IgD-negative memory B cell (primary cell): ENCODE results near the gene ANXA5. TPM values are rescaled to one million over a fixed set of nuclear protein-coding genes. Genes with fewer than 3 reads are reported as not detected.
A peak's percentile ranks its signal among the peaks of the same experiment; 100 is the strongest.

Experiments used
- H3K27ac Mint-ChIP-seq, 3 donors: one replicate each; pipeline ENCODE4 v1.8.0; 2020 to 2022; ENCODE audit warnings: mild to moderate bottlenecking in 3 of 3, mixed read lengths in 3 of 3, moderate library complexity in 1 of 3
- H3K27me3 Mint-ChIP-seq: one replicate; pipeline ENCODE4 v1.8.0; 2021; ENCODE audit warnings: mixed read lengths
- H3K36me3 Mint-ChIP-seq: one replicate; pipeline ENCODE4 v1.8.0; 2020; ENCODE audit warnings: mild to moderate bottlenecking, mixed read lengths
- H3K4me1 Mint-ChIP-seq, 3 donors: one replicate each; pipeline ENCODE4 v1.8.0; 2020 to 2022; ENCODE audit warnings: mixed read lengths in 3 of 3, mild to moderate bottlenecking in 1 of 3
- H3K4me3 Mint-ChIP-seq, 4 donors: one replicate each; pipeline ENCODE4 v1.8.0; 2020 to 2022; ENCODE audit warnings: mild to moderate bottlenecking in 4 of 4, mixed read lengths in 4 of 4, moderate library complexity in 3 of 4
- H3K9me3 Mint-ChIP-seq, 3 donors: one replicate each; pipeline ENCODE4 v1.8.0; 2020 to 2021; ENCODE audit warnings: mixed read lengths in 3 of 3, mild to moderate bottlenecking in 1 of 3
- polyA plus RNA-seq: library from polyadenylated mRNA; unstranded; fragments of 300-500 nt; fragmentation: Illumina TruSeq; gene quantifications from one replicate; pipeline ENCODE4 v1.2.3, GENCODE V29; 2021

The ANXA5 gene
- polyA plus RNA-seq, 1 donor from 2014 or later = 170 TPM

DNA sequence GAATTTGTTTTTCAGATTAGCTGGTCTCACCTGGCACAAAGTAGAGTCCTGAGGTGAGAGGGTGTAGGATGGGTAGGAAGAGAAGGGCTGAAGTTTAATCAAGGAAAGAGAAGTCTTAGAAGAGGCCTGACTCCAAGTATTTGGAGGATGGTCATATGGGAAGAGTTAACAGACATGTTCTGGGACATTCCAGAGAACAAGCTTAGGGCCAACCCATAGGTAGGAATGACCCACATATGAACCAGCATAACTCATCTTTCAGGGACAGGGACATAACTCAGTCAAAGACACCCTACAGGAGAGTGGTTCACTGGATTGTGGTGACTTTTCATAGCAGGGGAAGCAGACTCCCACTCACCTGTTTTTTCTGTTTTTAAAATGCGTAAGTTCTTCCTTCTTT lies 27.9 kb upstream of the ANXA5 start:
- H3K36me3 Mint-ChIP-seq = peaks cover 2% of the 10 kb centered on the region
- no peak overlapping the region for H3K27ac Mint-ChIP-seq
- peaks cover 0 to 2% (median 0%) of the 10 kb centered on the region in 3 donors for H3K4me1 Mint-ChIP-seq
- no peak overlapping the region for H3K4me3 Mint-ChIP-seq
- peaks cover 0 to under 1% (median 0%) of the 10 kb centered on the region in 3 donors for H3K9me3 Mint-ChIP-seq
- H3K27me3 Mint-ChIP-seq = no peaks in the 10 kb centered on the region

DNA sequence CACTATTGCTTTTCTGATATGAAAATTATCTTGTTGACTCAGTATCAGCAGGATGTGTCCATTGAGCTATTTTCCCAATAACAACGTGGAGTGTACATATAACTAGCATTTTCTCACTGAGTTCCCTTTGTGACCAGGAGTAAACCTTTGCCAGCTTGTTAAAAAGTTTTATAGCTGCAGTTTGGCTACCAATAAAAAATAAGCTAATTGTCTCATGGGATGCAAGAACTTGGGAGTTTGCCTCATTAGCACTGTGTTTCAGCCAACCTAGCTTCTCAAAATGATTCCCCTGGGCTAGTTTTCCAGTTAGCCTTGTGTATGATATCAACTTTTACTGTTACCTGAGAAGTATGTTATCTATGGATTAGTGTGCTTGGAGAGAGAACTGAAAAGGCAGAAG lies 24.9 kb upstream of the ANXA5 start:
- Mint-ChIP-seq H3K4me3 (no peak overlapping the region), H3K36me3 (peaks cover 2% of the 10 kb centered on the region), H3K4me1 (peaks cover 0 to 1% (median 0%) of the 10 kb centered on the region in 3 donors), H3K27me3 (peaks cover 2% of the 10 kb centered on the region), H3K9me3 (no peaks in the 10 kb centered on the region), H3K27ac (no peak overlapping the region)

DNA sequence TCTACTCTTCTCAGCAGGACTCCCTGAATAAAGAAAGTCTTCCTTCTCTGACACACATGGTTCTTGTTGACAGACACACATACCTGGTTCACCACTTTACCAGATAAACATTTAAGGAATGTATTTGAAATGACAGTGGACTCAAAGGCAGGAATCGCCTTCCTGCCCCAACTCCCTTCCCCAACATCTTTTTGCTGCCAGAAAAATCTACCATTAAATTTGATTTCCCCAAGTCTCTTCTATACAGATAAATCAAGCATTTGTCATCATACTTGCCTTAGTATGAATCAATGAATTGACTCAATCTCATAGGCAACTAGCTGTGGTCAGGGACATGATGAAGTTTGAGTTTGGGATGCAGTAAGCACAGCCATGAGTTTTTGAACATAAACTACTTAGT lies 23.3 kb upstream of the ANXA5 start:
- Mint-ChIP-seq H3K36me3 (peaks cover 2% of the 10 kb centered on the region), H3K9me3 (no peaks in the 10 kb centered on the region), H3K4me1 (no peaks in the 10 kb centered on the region), H3K27me3 (peaks cover 2% of the 10 kb centered on the region), H3K4me3 (no peak overlapping the region), H3K27ac (no peak overlapping the region)

DNA sequence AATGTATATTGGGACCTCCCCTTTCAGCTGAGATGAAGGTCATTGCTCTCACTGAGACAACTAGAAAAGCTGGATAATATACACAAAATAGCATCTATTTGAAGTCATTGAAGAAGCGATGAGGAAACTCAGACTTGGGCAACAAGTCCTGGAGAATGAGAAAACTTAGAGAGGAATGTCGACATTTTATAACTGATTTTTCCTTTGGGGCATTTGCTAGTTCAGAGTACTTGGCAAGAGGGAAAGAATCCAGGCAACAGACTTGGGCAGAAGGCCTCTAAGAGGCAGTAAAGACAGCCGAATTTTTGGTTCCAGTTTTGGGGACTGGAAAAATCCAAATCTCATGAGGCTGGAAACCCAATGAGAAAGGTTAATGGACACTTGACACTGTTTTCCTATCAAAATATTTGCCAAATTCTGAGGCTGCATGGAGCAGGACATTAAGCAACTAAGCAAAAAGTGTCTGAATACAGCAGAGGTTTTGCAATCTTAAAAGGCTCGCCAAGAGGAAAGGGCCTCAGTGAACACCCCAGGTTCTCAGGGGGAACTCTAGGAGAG lies 21.0 kb upstream of the ANXA5 start:
- H3K4me1 Mint-ChIP-seq = no peaks in the 10 kb centered on the region
- H3K4me3 Mint-ChIP-seq = no peak overlapping the region
- peaks cover 2% of the 10 kb centered on the region for H3K27me3 Mint-ChIP-seq
- peak overlapping the region in 1 of 3 donors; percentile 3 for H3K27ac Mint-ChIP-seq
- no peaks in the 10 kb centered on the region for H3K9me3 Mint-ChIP-seq
- H3K36me3 Mint-ChIP-seq = no peaks in the 10 kb centered on the region

DNA sequence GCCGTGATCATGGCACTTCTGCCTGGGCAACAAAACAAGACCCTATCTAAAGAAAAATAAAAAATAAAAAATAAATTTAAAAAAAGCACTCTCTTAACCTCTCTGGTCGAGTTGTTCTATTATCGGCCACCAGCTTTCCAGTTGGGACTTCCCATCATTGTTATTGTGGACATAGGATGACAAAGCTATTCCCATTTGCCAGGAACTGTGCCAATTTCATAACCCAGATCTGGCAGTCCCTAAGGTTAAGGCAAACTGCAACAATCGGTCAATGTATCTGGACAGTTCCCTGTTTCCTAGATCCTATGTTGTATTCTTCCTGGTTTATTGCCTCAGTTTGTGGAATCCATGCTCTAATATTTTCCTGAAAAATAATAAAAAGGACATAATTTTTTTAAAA lies 17.8 kb upstream of the ANXA5 start:
- no peaks in the 10 kb centered on the region for H3K36me3 Mint-ChIP-seq
- H3K4me3 Mint-ChIP-seq = no peak overlapping the region
- peaks cover 18% of the 10 kb centered on the region for H3K27me3 Mint-ChIP-seq
- H3K27ac Mint-ChIP-seq = no peak overlapping the region
- no peaks in the 10 kb centered on the region for H3K9me3 Mint-ChIP-seq
- H3K4me1 Mint-ChIP-seq = peaks cover 0 to 6% (median 0%) of the 10 kb centered on the region in 3 donors

DNA sequence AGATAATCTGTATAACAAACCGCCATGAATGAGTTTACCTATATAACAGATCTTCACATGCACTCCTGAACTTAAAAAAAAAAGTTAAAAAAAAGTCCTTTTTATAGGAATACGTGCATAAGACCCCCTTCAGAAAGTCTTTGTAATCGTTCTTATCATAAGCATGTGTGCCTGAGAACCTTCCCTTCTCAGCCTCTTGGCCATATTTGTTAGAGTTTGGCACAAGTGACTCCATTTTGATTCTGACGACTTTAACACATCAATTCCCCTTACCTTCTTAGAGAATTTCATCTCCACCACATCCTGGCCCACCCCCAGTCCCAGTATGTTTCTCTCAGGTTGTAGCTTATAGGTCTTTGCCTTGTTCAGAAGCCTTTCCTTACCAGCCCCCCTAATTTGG lies 16.0 kb upstream of the ANXA5 start:
- Mint-ChIP-seq H3K27me3 (peaks cover 29% of the 10 kb centered on the region), H3K36me3 (no peaks in the 10 kb centered on the region), H3K4me1 (peaks cover 0 to 6% (median 0%) of the 10 kb centered on the region in 3 donors), H3K9me3 (no peaks in the 10 kb centered on the region), H3K4me3 (no peak overlapping the region), H3K27ac (no peak overlapping the region)

DNA sequence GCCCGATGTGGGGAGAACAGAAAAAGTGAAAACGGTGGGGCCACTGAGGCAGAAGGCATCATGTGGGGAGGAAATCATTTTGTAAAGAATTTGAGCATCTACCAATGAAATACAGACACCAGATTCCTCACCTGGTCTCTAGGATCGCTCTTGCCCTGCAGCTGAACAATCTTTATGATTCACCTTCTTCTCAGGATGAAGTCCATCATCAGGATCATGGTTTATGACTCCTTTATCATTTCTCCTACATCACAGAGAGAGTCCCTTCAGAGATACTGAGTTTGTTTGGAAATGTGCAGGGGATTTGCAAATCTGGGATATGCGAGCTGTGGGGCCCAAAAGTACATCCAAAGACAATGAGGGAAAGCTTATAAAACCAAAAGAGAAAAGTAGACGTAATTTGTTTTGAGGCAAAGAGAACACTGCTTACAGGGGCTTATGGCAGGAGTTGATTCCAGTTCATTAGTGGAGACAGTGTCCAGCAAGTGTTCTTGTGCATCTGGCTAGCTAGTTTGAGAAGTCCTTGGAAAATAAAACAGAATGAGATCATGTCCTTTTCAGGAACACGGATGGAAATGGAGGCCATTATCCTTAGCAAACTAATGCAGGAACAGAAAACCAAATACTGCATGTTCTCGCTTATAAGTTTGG lies 15.3 kb upstream of the ANXA5 start:
- Mint-ChIP-seq H3K4me1 (peaks cover 0 to 6% (median 0%) of the 10 kb centered on the region in 3 donors), H3K36me3 (no peaks in the 10 kb centered on the region), H3K9me3 (no peaks in the 10 kb centered on the region), H3K4me3 (no peak overlapping the region), H3K27ac (no peak overlapping the region), H3K27me3 (peaks cover 31% of the 10 kb centered on the region)

DNA sequence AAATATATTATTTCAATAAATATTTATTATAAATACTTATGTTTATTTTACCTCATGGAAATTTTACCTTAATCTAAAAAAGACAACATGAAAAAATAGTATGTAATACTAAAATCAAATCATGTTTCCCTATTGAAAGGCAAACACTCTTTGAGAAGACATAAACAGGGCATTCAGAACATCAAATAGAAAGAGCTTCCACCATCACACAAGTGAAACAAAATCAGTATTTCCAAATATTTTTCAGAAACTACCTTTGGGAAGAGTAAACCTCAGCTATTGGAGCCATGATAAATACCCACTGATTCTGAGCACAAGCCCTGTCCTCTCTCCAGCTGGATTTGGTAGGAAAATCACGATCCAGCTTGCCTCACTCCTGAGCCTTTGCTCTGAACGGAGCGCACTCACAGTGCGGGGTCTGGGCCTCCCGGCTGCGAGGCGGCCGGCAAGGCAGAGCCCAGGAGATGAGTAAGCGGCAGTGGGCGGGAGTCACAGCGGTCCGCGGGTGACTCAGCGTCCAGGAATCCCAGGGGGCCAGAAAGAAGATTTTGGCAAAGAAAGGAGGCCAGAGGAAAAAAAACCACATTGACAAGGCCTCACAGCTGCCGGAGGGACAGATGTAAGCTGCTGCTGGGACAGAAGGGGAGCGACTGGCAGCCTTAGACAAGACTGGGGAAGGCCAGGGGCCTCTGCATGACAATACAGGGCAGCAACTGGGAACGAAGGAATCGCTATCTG lies 14.7 kb upstream of the ANXA5 start:
- Mint-ChIP-seq H3K4me1 (peaks cover 0 to 6% (median 0%) of the 10 kb centered on the region in 3 donors), H3K36me3 (no peaks in the 10 kb centered on the region), H3K27me3 (peaks cover 33% of the 10 kb centered on the region), H3K27ac (no peak overlapping the region), H3K4me3 (peak overlapping the region in 1 of 4 donors; percentile 28), H3K9me3 (no peaks in the 10 kb centered on the region)

DNA sequence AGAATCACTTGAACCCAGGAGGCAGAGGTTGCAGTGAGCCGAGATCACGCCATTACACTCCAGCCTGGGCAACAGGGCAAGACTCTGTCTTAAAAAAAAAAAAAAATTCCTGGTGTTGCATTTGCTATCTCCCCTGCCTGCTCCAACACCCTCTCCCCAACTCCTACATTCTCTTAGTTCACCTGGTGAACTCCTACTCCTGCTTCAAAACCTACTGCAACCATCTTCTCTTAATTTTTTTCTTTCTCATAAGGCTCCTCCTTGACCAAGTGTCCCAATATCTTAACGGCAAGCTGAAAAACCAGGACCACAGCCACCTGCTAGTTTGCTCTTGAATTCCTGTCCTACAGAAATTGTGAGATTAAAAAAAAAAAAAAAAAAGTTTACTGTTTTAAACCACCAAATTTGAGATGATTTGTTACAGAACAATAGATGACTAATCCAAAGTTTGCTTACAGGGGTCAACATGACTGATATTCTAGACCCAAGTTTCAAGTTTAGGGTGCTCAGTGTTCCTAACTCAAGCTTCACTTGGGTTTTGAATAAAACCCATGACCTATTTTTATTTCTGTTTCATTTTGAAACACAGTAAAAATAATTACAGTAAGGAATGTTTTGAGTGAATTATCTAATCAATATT lies 13.1 kb upstream of the ANXA5 start:
- peaks cover 33% of the 10 kb centered on the region for H3K27me3 Mint-ChIP-seq
- no peaks in the 10 kb centered on the region for H3K36me3 Mint-ChIP-seq
- no peaks in the 10 kb centered on the region for H3K9me3 Mint-ChIP-seq
- no peak overlapping the region for H3K27ac Mint-ChIP-seq
- peaks cover 0 to 6% (median 0%) of the 10 kb centered on the region in 3 donors for H3K4me1 Mint-ChIP-seq
- H3K4me3 Mint-ChIP-seq = no peak overlapping the region

DNA sequence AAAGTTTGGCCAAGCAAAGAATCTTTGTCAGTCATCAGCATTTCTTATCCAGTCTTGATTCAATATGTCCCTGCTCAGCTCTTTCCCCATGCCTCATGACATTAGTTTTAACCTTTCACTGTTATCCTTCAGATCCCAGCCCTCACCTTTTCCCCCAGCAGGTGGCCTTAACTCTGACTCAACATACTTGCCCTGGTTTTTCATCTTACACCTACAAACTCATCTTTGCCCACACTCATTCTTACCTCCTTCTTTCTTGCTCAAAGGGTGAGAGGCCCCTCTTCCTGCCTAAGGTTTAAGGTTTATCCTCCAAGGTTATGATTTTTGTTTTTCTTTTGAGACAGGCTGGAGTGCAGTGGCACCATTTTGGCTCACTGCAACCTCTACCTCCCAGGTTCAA lies 10.6 kb upstream of the ANXA5 start:
- Mint-ChIP-seq H3K4me3 (no peak overlapping the region), H3K4me1 (peaks cover 0 to 6% (median 0%) of the 10 kb centered on the region in 3 donors), H3K36me3 (no peaks in the 10 kb centered on the region), H3K9me3 (no peaks in the 10 kb centered on the region), H3K27ac (no peak overlapping the region), H3K27me3 (peaks cover 34% of the 10 kb centered on the region)

DNA sequence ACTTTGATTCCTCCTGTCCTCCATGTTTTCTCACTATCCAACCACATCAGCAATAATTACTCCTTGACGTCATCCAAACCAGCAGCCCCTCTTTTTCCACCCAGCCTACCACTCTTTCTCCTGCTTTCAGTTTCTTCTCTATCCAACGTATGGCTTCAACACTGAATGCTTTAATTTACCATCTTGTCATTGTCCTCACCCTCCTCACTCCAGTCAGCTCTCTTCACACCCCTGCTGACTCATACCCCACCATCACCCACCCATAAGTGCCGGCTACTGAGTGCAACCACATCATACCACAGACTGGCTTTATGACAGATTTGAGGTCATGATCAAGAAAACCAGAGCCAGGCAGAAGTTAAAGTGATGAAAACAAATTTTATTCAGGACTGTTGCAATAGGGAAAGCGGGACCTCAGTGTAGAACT lies 9.8 kb upstream of the ANXA5 start:
- Mint-ChIP-seq H3K4me3 (no peak overlapping the region), H3K27ac (peak overlapping the region in 1 of 3 donors; percentile 85), H3K36me3 (no peaks in the 10 kb centered on the region), H3K27me3 (peaks cover 27% of the 10 kb centered on the region), H3K4me1 (peaks cover 0 to 3% (median 0%) of the 10 kb centered on the region in 3 donors), H3K9me3 (no peaks in the 10 kb centered on the region)

DNA sequence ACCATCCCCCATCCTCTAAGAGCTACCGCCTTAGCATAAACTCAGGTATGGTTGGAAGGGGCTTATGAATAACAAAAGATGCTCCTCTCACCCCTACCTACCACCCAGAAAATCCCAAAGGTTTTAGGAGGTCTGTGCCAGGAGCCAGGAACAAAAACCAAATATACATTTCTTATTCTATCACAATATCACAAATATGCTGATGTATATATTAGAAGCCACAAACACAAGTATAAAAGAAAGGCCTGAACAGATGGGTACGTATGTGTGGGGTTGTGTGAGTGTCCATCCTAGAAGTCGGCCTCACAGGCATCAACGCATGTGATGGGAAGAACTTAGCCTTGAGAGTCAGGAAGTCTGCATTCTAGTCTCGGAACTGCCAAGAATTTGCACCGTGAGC lies 8.7 kb upstream of the ANXA5 start:
- peaks cover 21% of the 10 kb centered on the region for H3K27me3 Mint-ChIP-seq
- H3K4me3 Mint-ChIP-seq = no peak overlapping the region
- H3K4me1 Mint-ChIP-seq = no peaks in the 10 kb centered on the region
- H3K9me3 Mint-ChIP-seq = no peaks in the 10 kb centered on the region
- no peaks in the 10 kb centered on the region for H3K36me3 Mint-ChIP-seq
- no peak overlapping the region for H3K27ac Mint-ChIP-seq

DNA sequence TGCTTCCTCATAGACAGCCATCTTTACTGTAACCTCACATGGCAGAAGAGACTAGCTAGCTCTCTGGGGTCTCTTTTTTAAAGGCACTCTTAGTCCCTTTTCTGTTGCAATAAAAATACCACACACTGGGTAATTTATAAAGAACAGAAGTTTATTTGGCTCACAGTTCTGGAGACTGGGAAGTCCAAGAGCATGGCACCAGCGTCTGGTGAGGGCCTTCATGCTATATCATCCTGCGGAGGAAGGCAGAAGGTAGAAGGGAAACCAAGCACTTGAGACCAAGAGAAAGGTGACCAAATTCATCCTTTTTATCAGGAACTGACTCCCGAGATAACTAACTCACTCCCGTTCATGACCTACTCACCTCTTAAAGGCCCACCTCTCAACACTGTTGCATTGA lies 5.4 kb upstream of the ANXA5 start:
- no peak overlapping the region for H3K4me3 Mint-ChIP-seq
- no peaks in the 10 kb centered on the region for H3K9me3 Mint-ChIP-seq
- no peaks in the 10 kb centered on the region for H3K36me3 Mint-ChIP-seq
- peaks cover 6 to 9% (median 9%) of the 10 kb centered on the region in 3 donors for H3K4me1 Mint-ChIP-seq
- H3K27me3 Mint-ChIP-seq = peaks cover 7% of the 10 kb centered on the region
- no peak overlapping the region for H3K27ac Mint-ChIP-seq

DNA sequence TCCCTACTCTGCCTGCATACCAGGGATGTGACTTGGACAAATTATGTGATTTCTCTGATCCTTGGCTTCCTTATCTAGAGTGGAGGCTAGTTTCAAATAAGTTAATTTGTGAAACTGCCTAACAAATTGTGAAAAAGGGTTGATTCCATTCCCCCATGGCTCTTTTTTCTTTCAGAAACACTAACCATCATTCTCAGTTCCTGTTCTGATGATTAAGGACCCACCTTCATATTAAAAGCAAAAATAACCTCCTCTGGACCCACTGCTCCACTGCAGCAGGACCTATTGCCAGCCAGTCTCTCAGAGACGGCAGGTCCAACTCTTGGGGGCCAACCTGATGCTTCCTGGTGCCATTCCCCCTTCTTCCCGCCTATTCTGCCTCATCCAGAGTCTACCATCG lies 4.5 kb upstream of the ANXA5 start:
- no peaks in the 10 kb centered on the region for H3K9me3 Mint-ChIP-seq
- peaks cover 5% of the 10 kb centered on the region for H3K27me3 Mint-ChIP-seq
- peaks cover 6 to 9% (median 9%) of the 10 kb centered on the region in 3 donors for H3K4me1 Mint-ChIP-seq
- peak overlapping the region in 1 of 4 donors; percentile 27 for H3K4me3 Mint-ChIP-seq
- H3K36me3 Mint-ChIP-seq = no peaks in the 10 kb centered on the region
- H3K27ac Mint-ChIP-seq = no peak overlapping the region

DNA sequence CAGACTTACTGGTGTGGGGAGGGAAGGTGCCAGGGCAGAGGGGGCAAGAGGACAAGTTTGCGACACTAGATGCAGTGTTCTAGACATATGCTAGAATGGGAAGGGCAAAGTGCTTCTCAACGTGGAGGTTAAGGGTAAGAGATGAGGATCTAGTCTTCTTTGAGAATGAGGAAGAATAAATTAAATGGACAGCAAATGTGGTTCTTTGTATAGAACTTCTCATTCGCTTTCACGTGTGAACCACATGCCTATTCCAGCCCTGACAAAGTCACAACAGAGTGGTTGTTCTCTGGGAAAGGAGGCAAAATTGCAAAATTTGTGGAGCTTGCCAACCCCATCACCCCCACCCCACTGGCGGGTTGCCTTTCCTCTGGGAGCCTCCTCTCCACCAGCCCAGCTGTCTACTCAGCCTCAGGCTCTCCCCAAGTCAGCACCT lies 1.5 kb upstream of the ANXA5 start:
- Mint-ChIP-seq H3K4me3 (peak overlapping the region; percentile 20 to 97 (median 94)), H3K36me3 (no peaks in the 10 kb centered on the region), H3K4me1 (peaks cover 8 to 19% (median 17%) of the 10 kb centered on the region in 3 donors), H3K27me3 (peaks cover 2% of the 10 kb centered on the region), H3K27ac (no peak overlapping the region), H3K9me3 (no peaks in the 10 kb centered on the region)
